Ascending aorta (tissue), 2 donors: ENCODE data around the gene LRP1B. TPM values are rescaled to one million over a fixed set of nuclear protein-coding genes. Genes with fewer than 3 reads are reported as not detected.

Experiments used
- DNase-seq, 2 donors: peaks; one replicate each; pipeline ENCODE4 v3.0.0-alpha.2; 2019; ENCODE audit warnings: low spot score in 2 of 2
- H3K27ac ChIP-seq, 2 donors: fragments of 200-600 bp; sonication (generic); one replicate each; pipeline ENCODE4 v1.5.1; 2016 to 2017; ENCODE audit warnings: mild to moderate bottlenecking in 1 of 2
- H3K27me3 ChIP-seq: fragments of 200-600 bp; sonication (generic); one replicate; pipeline ENCODE4 v1.5.1; 2017
- H3K36me3 ChIP-seq, 2 donors: fragments of 200-600 bp; sonication (generic); one replicate each; pipeline ENCODE4 v1.5.1; 2016
- H3K4me1 ChIP-seq, 2 donors: fragments of 200-600 bp; sonication (generic); one replicate each; pipeline ENCODE4 v1.5.1; 2016 to 2017; ENCODE audit warnings: mild to moderate bottlenecking in 1 of 2
- H3K4me3 ChIP-seq, 2 donors: fragments of 200-600 bp; sonication (generic); one replicate each; pipeline ENCODE4 v1.5.1; 2016 to 2017; ENCODE audit warnings: mild to moderate bottlenecking in 1 of 2
- H3K9me3 ChIP-seq, 2 donors: fragments of 200-600 bp; sonication (generic); one replicate each; pipeline ENCODE4 v1.5.1; 2016
- CTCF ChIP-seq, 3 experiments: fragments of 200-600 bp in 2 of 3; fragments of 450-650 bp in 1 of 3; sonication (generic) in 2 of 3; IDR thresholded peaks; one replicate each; pipeline ENCODE4 v1.5.1; 2016 to 2019; ENCODE audit warnings: antibody characterized with exemption in 3 of 3, mild to moderate bottlenecking in 1 of 3, moderate library complexity in 1 of 3
- intact Hi-C: fragments of 100-400 bp; cut with DNase I; formaldehyde crosslinking; loops from one replicate; pipeline ENCODE4 v1.15.1; 2023
- total RNA-seq: library from RNA; depleted of rRNA; stranded (reverse); fragments of >200 nt; gene quantifications from one replicate; pipeline ENCODE4 v1.1.0, GENCODE V29; 2016

LRP1B gene
- total RNA-seq, 1 donor from 2014 or later: not detected

GRCh38 chr2:141666191-141666590 is 464.6 kb downstream of the LRP1B start:
- Histone ChIP-seq H3K27me3 (no peaks in the 10 kb centered on the region), H3K27ac (no peak overlapping the region), H3K36me3 (no peaks in the 10 kb centered on the region), H3K4me1 (no peaks in the 10 kb centered on the region), H3K9me3 (no peaks in the 10 kb centered on the region), H3K4me3 (no peak overlapping the region)
- no peak for DNase-seq
- TF ChIP-seq CTCF (IDR thresholded peaks at IDR 0.05): no peak
- intact Hi-C loops: no loop called here

- H3K27me3 ChIP-seq: no peaks in the 10 kb centered on the region
- H3K36me3 ChIP-seq: no peaks in the 10 kb centered on the region
- TF ChIP-seq CTCF (IDR thresholded peaks at IDR 0.05): no peak
- no peaks in the 10 kb centered on the region for H3K4me1 ChIP-seq
- DNase-seq: no peak
- H3K9me3 ChIP-seq: no peaks in the 10 kb centered on the region
- intact Hi-C loops: no loop called here
- H3K4me3 ChIP-seq: no peak overlapping the region
- no peak overlapping the region for H3K27ac ChIP-seq
Measured at GRCh38 chr2:141660232-141660631, 470.6 kb downstream of the LRP1B start.

- H3K4me3 ChIP-seq: no peak overlapping the region
- TF ChIP-seq CTCF (IDR thresholded peaks at IDR 0.05): no peak
- no peaks in the 10 kb centered on the region for H3K36me3 ChIP-seq
- intact Hi-C loops: no loop called here
- DNase-seq: no peak
- no peaks in the 10 kb centered on the region for H3K4me1 ChIP-seq
- H3K27ac ChIP-seq: no peak overlapping the region
- no peaks in the 10 kb centered on the region for H3K27me3 ChIP-seq
- no peaks in the 10 kb centered on the region for H3K9me3 ChIP-seq
Measured at GRCh38 chr2:141654311-141654710, 476.5 kb downstream of the LRP1B start.

- no peak for DNase-seq
- intact Hi-C loops: no loop called here
- no peak overlapping the region for H3K27ac ChIP-seq
- H3K4me3 ChIP-seq: no peak overlapping the region
- TF ChIP-seq CTCF (IDR thresholded peaks at IDR 0.05): no peak
- H3K36me3 ChIP-seq: no peaks in the 10 kb centered on the region
- H3K27me3 ChIP-seq: no peaks in the 10 kb centered on the region
- H3K4me1 ChIP-seq: no peaks in the 10 kb centered on the region
- no peaks in the 10 kb centered on the region for H3K9me3 ChIP-seq
Measured at GRCh38 chr2:141653184-141653583, 477.6 kb downstream of the LRP1B start.

- no peak for DNase-seq
- Histone ChIP-seq H3K36me3 (no peaks in the 10 kb centered on the region), H3K4me3 (no peak overlapping the region), H3K27ac (no peak overlapping the region), H3K27me3 (no peaks in the 10 kb centered on the region), H3K9me3 (no peaks in the 10 kb centered on the region), H3K4me1 (no peaks in the 10 kb centered on the region)
- TF ChIP-seq CTCF (IDR thresholded peaks at IDR 0.05): no peak
- intact Hi-C loops: no loop called here
Measured at GRCh38 chr2:141652308-141652707, 478.5 kb downstream of the LRP1B start.

- H3K36me3 ChIP-seq: no peaks in the 10 kb centered on the region
- no peak overlapping the region for H3K27ac ChIP-seq
- H3K27me3 ChIP-seq: no peaks in the 10 kb centered on the region
- DNase-seq: no peak
- no peaks in the 10 kb centered on the region for H3K9me3 ChIP-seq
- TF ChIP-seq CTCF (IDR thresholded peaks at IDR 0.05): no peak
- H3K4me3 ChIP-seq: no peak overlapping the region
- no peaks in the 10 kb centered on the region for H3K4me1 ChIP-seq
- intact Hi-C loops: no loop called here
Measured at GRCh38 chr2:141647353-141647752, 483.5 kb downstream of the LRP1B start.
